Measurements from ENCODE around the gene BCL2. TPM values are rescaled to one million over a fixed set of nuclear protein-coding genes. Genes with fewer than 3 reads are reported as not detected.

Gene BCL2
- total and polyA plus RNA-seq, 5 donors = 2.7 to 7.7 (median 4.0) TPM

GRCh38 chr18:63283305-63284094 lies 36.1 kb downstream of the BCL2 start:
- DNase-seq (no peak), ATAC-seq (no peak)
- no peaks in the 10 kb centered on the region for H3K27me3 ChIP-seq (ENCODE audit: control insufficient read depth, insufficient read depth)
- intact Hi-C loops (cut with DNase I) = no loop called here
- WGBS = 87% methylated on average over 16 of the region's 16 CpGs
- no peak overlapping the region for H3K4me3 ChIP-seq (ENCODE audit: low read length)
- no peaks in the 10 kb centered on the region for H3K9me3 ChIP-seq (ENCODE audit: control insufficient read depth, low read length)
- H3K27ac ChIP-seq (ENCODE audit: low read length) = no peak overlapping the region
- H3K4me1 ChIP-seq (ENCODE audit: control insufficient read depth, insufficient read depth, low read length) = peaks cover 7% of the 10 kb centered on the region

DNA sequence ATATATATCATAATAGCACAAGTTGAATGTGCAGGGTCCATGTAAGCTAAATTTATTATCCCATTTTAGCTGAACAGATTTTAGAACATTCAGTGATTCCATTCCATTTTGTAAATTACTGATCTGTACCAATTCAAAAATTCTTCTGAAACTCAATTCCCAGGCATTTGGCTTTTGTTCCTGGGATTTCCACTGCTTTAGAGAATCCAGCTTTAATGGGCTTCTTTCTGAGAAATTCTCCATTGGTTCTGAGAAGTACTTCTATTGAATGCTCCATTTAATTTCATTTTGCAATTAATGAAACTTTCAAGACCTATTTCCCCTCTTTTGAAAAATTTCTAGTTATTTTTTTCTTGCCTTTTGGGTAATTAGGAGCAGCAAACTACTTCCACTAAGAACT lies 36.8 kb downstream of the BCL2 start:
- H3K4me1 ChIP-seq (ENCODE audit: control insufficient read depth, insufficient read depth, low read length) = peaks cover 9% of the 10 kb centered on the region
- H3K27ac ChIP-seq (ENCODE audit: low read length) = no peak overlapping the region
- H3K9me3 ChIP-seq (ENCODE audit: control insufficient read depth, low read length) = no peaks in the 10 kb centered on the region
- ATAC-seq = no peak
- no peaks in the 10 kb centered on the region for H3K27me3 ChIP-seq (ENCODE audit: control insufficient read depth, insufficient read depth)
- intact Hi-C loops (cut with DNase I) = no loop called here
- no peak overlapping the region for H3K4me3 ChIP-seq (ENCODE audit: low read length)
- no peak for DNase-seq

DNA sequence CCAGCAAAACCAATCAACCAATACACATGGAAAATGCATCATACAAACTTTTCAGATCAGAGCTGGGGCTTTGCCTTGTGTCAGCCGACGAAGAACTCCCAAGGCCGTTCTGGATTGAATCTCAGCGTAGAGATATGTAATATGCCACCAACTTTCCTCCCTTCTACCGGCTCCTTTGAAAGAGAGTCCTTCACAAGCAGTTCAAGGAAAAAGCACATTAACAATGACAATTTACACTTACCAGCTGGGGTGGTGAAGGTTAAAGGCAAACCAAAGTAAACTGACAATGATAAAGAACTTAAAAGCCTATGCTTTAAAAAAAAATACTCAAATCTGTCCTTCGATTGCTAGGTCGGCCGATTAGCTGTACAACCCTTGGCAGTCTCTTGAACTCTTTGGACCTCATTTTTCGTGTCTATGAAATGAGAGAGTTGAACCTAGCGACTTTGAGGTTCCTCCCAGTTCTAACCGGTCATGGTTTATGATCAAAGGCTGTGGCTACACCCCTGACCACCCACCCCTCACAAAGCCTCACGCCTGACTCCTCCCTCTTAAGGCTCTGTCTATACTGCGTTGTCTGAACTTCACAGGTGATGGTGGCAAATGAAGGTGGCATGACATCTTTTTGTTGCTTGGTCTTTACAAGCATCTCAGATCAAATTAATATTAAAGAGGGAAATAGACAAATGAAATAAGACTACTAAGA lies 46.2 kb downstream of the BCL2 start:
- Histone ChIP-seq H3K4me3 (ENCODE audit: low read length) (no peak overlapping the region), H3K9me3 (ENCODE audit: control insufficient read depth, low read length) (no peaks in the 10 kb centered on the region), H3K27ac (ENCODE audit: low read length) (no peak overlapping the region), H3K4me1 (ENCODE audit: control insufficient read depth, insufficient read depth, low read length) (peaks cover 1% of the 10 kb centered on the region), H3K27me3 (ENCODE audit: control insufficient read depth, insufficient read depth) (no peaks in the 10 kb centered on the region)
- intact Hi-C loops (cut with DNase I) = no loop called here
- ATAC-seq (no peak), DNase-seq (no peak)
- WGBS = 91% methylated on average over 13 of the region's 13 CpGs

- WGBS = 86% methylated on average over 1 of the region's 1 CpG
- intact Hi-C loops (cut with DNase I) = no loop called here
- no peaks in the 10 kb centered on the region for H3K9me3 ChIP-seq (ENCODE audit: control insufficient read depth, low read length)
- H3K27me3 ChIP-seq (ENCODE audit: control insufficient read depth, insufficient read depth) = no peaks in the 10 kb centered on the region
- H3K27ac ChIP-seq (ENCODE audit: low read length) = no peak overlapping the region
- no peak for ATAC-seq
- DNase-seq = no peak
- H3K4me1 ChIP-seq (ENCODE audit: control insufficient read depth, insufficient read depth, low read length) = no peaks in the 10 kb centered on the region
- H3K4me3 ChIP-seq (ENCODE audit: low read length) = no peak overlapping the region
These were observed 46.9 kb downstream of the BCL2 start for GRCh38 chr18:63272638-63273037.

GRCh38 chr18:63271881-63272299 lies 47.7 kb downstream of the BCL2 start:
- H3K4me3 ChIP-seq (ENCODE audit: low read length) = no peak overlapping the region
- H3K9me3 ChIP-seq (ENCODE audit: control insufficient read depth, low read length) = no peaks in the 10 kb centered on the region
- no peak overlapping the region for H3K27ac ChIP-seq (ENCODE audit: low read length)
- DNase-seq = no peak
- H3K4me1 ChIP-seq (ENCODE audit: control insufficient read depth, insufficient read depth, low read length) = no peaks in the 10 kb centered on the region
- intact Hi-C loops (cut with DNase I) = no loop called here
- 70% methylated on average over 3 of the region's 3 CpGs for WGBS
- H3K27me3 ChIP-seq (ENCODE audit: control insufficient read depth, insufficient read depth) = no peaks in the 10 kb centered on the region
- peak; percentile 65 to 71 for ATAC-seq

GRCh38 chr18:63271148-63271547 lies 48.4 kb downstream of the BCL2 start:
- Histone ChIP-seq H3K4me3 (ENCODE audit: low read length) (no peak overlapping the region), H3K4me1 (ENCODE audit: control insufficient read depth, insufficient read depth, low read length) (no peaks in the 10 kb centered on the region), H3K9me3 (ENCODE audit: control insufficient read depth, low read length) (no peaks in the 10 kb centered on the region), H3K27me3 (ENCODE audit: control insufficient read depth, insufficient read depth) (no peaks in the 10 kb centered on the region), H3K27ac (ENCODE audit: low read length) (no peak overlapping the region)
- no peak for ATAC-seq
- 90% methylated on average over 4 of the region's 4 CpGs for WGBS
- no peak for DNase-seq
- intact Hi-C loops (cut with DNase I) = no loop called here

DNA sequence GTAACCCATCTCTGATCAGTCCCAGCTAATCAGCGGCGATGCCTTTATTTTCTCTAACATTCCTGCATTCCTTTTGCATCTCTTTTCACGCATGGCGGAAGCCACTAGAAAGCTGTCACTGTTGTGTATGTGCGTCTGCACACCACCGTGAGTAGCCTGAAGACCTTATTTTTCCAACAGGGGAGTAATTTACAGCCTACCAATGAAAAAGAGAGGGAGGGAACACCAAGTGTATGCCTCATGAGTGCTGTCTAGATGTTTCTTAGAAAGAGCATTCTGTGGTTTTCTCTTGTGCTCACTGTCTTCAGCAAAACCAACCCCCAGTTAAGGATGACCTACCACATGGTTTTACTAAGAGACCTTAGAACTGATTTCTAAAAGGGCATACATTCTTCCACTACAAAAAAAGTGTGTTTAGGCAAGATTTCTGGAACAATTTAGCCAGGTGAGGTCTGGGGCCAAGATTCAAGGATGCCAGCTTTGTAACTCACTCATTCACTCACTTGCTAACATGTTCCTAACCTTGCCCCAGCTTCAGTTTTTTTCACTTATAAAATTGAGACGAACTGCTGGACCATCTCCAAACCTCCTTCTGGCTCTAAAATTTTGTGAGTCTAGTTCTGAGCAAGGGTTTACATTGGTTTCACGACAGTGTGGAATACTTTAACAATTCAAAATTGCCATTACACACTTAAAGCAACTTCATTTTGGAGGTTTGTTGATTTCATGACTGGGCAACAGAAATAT lies 51.4 kb downstream of the BCL2 start:
- no peak overlapping the region for H3K4me3 ChIP-seq (ENCODE audit: low read length)
- ATAC-seq = no peak
- no peaks in the 10 kb centered on the region for H3K4me1 ChIP-seq (ENCODE audit: control insufficient read depth, insufficient read depth, low read length)
- intact Hi-C loops (cut with DNase I) = no loop called here
- no peaks in the 10 kb centered on the region for H3K9me3 ChIP-seq (ENCODE audit: control insufficient read depth, low read length)
- no peak overlapping the region for H3K27ac ChIP-seq (ENCODE audit: low read length)
- no peaks in the 10 kb centered on the region for H3K27me3 ChIP-seq (ENCODE audit: control insufficient read depth, insufficient read depth)
- no peak for DNase-seq
- WGBS = 88% methylated on average over 8 of the region's 8 CpGs

GRCh38 chr18:63266888-63267790 lies 52.4 kb downstream of the BCL2 start:
- DNase-seq (no peak), ATAC-seq (no peak)
- H3K27ac ChIP-seq (ENCODE audit: low read length) = no peak overlapping the region
- H3K9me3 ChIP-seq (ENCODE audit: control insufficient read depth, low read length) = no peaks in the 10 kb centered on the region
- 77% methylated on average over 8 of the region's 8 CpGs for WGBS
- H3K4me3 ChIP-seq (ENCODE audit: low read length) = no peak overlapping the region
- H3K4me1 ChIP-seq (ENCODE audit: control insufficient read depth, insufficient read depth, low read length) = no peaks in the 10 kb centered on the region
- intact Hi-C loops (cut with DNase I) = no loop called here
- H3K27me3 ChIP-seq (ENCODE audit: control insufficient read depth, insufficient read depth) = no peaks in the 10 kb centered on the region

GRCh38 chr18:63265326-63265725 lies 54.2 kb downstream of the BCL2 start:
- Histone ChIP-seq H3K27me3 (ENCODE audit: control insufficient read depth, insufficient read depth) (no peaks in the 10 kb centered on the region), H3K27ac (ENCODE audit: low read length) (no peak overlapping the region), H3K9me3 (ENCODE audit: control insufficient read depth, low read length) (no peaks in the 10 kb centered on the region), H3K4me1 (ENCODE audit: control insufficient read depth, insufficient read depth, low read length) (no peaks in the 10 kb centered on the region), H3K4me3 (ENCODE audit: low read length) (no peak overlapping the region)
- DNase-seq = no peak
- ATAC-seq = no peak
- intact Hi-C loops (cut with DNase I) = no loop called here
- 84% methylated on average over 3 of the region's 3 CpGs for WGBS

DNA sequence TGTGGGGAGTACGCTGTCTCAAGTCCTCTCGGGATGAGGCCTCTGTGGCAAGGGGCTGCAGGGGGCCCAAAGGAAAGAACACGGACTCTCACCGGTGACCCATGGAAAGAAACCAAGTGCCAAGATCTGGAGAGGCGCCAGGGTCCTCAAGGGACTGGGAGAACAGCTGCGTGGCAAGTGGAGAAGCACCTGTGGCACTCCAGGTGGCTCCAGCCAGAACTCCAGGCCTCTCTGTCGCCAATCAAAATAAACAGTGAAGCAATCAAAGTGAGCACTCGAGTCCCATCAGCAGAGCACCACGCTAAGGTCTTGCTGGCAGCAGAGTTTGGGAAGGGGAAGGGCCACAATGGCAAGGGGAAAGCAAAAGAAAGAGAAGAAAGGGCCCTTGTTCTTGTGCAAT lies 54.7 kb downstream of the BCL2 start:
- no peaks in the 10 kb centered on the region for H3K4me1 ChIP-seq (ENCODE audit: control insufficient read depth, insufficient read depth, low read length)
- no peaks in the 10 kb centered on the region for H3K9me3 ChIP-seq (ENCODE audit: control insufficient read depth, low read length)
- DNase-seq = no peak
- intact Hi-C loops (cut with DNase I) = no loop called here
- H3K4me3 ChIP-seq (ENCODE audit: low read length) = no peak overlapping the region
- ATAC-seq = no peak
- WGBS = 88% methylated on average over 9 of the region's 9 CpGs
- H3K27ac ChIP-seq (ENCODE audit: low read length) = no peak overlapping the region
- no peaks in the 10 kb centered on the region for H3K27me3 ChIP-seq (ENCODE audit: control insufficient read depth, insufficient read depth)

Data from right cardiac atrium (tissue), 5 donors.